ENCODE data around the gene OR10K2.

The OR10K2 gene

GRCh38 chr1:158371188-158371953 is 54.7 kb downstream of the OR10K2 start:
- no peak for DNase-seq (ENCODE audit: low read depth in 1 of 2, low spot score in 1 of 2)
